ENCODE data around the gene STK11.

- TF ChIP-seq CTCF (IDR thresholded peaks at IDR 0.05 in 4 of 5, conservative IDR thresholded peaks at IDR 0.05 in 1 of 5) (no peak), POLR2A (IDR thresholded peaks at IDR 0.05) (no peak)
Observed at GRCh38 chr19:1254081-1254527, 48.5 kb downstream of the STK11 start.

Data from gastrocnemius medialis (tissue), 4 donors.